ENCODE data around the gene GALNT6.

The GALNT6 gene, protein sequence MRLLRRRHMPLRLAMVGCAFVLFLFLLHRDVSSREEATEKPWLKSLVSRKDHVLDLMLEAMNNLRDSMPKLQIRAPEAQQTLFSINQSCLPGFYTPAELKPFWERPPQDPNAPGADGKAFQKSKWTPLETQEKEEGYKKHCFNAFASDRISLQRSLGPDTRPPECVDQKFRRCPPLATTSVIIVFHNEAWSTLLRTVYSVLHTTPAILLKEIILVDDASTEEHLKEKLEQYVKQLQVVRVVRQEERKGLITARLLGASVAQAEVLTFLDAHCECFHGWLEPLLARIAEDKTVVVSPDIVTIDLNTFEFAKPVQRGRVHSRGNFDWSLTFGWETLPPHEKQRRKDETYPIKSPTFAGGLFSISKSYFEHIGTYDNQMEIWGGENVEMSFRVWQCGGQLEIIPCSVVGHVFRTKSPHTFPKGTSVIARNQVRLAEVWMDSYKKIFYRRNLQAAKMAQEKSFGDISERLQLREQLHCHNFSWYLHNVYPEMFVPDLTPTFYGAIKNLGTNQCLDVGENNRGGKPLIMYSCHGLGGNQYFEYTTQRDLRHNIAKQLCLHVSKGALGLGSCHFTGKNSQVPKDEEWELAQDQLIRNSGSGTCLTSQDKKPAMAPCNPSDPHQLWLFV

GRCh38 chr12:51391283-51392123, at the start of gene GALNT6:
GALNT6 (minus strand) TSS chr12:51391406; CDS start chr12:51379781, 11,625 bp downstream.
- Mint-ChIP-seq H3K27me3 (no peaks in the 10 kb centered on the region), H3K4me1 (peaks cover 74% of the 10 kb centered on the region), H3K36me3 (no peaks in the 10 kb centered on the region), H3K4me3 (peak within 1 kb of the TSS; percentile 94), H3K9me3 (no peaks in the 10 kb centered on the region), H3K27ac (peak within 1 kb of the TSS; percentile 90)
- peak; percentile 81 for ATAC-seq

- Mint-ChIP-seq H3K36me3 (no peaks in the 10 kb centered on the region), H3K27me3 (no peaks in the 10 kb centered on the region), H3K27ac (no peak overlapping the region), H3K4me1 (no peaks in the 10 kb centered on the region), H3K9me3 (no peaks in the 10 kb centered on the region), H3K4me3 (no peak overlapping the region)
- ATAC-seq, result no peak
Observed at GRCh38 chr12:51439330-51439729, 48.1 kb upstream of the GALNT6 start.

DNA sequence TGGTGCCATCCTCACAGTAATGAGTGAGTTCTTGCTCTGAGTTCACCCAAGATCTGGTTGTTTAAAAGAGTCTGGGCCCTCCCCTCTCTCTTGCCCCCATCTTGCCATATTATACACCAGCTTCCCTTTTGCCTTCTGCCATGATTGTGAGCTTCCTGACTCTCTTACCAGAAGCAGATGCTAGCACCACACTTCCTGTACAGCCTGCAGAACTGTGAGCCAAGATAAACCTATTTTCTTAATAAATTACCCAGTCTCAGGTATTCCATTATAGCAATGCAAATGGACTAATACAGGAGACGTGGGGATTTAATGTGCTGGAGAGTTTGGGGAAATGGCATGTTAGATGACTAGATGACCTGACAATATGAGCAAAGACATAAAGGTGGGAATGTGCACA, 46.2 kb upstream of the GALNT6 start:
- H3K9me3 Mint-ChIP-seq, result no peaks in the 10 kb centered on the region
- H3K27ac Mint-ChIP-seq, result no peak overlapping the region
- no peak overlapping the region for H3K4me3 Mint-ChIP-seq
- H3K36me3 Mint-ChIP-seq, result no peaks in the 10 kb centered on the region
- no peak for ATAC-seq
- no peaks in the 10 kb centered on the region for H3K27me3 Mint-ChIP-seq
- no peaks in the 10 kb centered on the region for H3K4me1 Mint-ChIP-seq

DNA sequence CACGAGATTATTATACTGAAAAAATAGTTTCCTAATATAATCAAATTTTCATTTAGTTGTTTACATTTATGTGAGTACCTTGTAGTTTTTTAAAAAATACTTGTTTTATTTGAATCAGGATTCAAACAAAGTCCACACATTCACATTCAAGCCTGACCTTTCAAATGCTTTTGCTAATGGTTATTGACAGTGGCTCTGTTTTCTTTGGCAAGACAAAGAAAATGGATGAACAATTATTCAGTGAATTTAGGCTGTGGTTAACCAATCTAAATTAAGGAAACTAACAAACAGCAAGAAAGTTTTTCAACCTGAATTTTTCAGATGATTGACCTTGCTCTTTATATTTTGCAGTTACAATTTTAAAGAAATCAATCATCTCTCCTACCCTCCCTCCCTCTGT, 43.1 kb upstream of the GALNT6 start:
- Mint-ChIP-seq H3K27me3 (no peaks in the 10 kb centered on the region), H3K36me3 (no peaks in the 10 kb centered on the region), H3K9me3 (no peaks in the 10 kb centered on the region), H3K27ac (no peak overlapping the region), H3K4me1 (peaks cover 8% of the 10 kb centered on the region), H3K4me3 (no peak overlapping the region)
- no peak for ATAC-seq

GRCh38 chr12:51432921-51433320, 41.7 kb upstream of the GALNT6 start:
- peaks cover 9% of the 10 kb centered on the region for H3K4me1 Mint-ChIP-seq
- ATAC-seq, result no peak
- H3K27me3 Mint-ChIP-seq, result no peaks in the 10 kb centered on the region
- no peaks in the 10 kb centered on the region for H3K36me3 Mint-ChIP-seq
- H3K9me3 Mint-ChIP-seq, result no peaks in the 10 kb centered on the region
- no peak overlapping the region for H3K4me3 Mint-ChIP-seq
- no peak overlapping the region for H3K27ac Mint-ChIP-seq

DNA sequence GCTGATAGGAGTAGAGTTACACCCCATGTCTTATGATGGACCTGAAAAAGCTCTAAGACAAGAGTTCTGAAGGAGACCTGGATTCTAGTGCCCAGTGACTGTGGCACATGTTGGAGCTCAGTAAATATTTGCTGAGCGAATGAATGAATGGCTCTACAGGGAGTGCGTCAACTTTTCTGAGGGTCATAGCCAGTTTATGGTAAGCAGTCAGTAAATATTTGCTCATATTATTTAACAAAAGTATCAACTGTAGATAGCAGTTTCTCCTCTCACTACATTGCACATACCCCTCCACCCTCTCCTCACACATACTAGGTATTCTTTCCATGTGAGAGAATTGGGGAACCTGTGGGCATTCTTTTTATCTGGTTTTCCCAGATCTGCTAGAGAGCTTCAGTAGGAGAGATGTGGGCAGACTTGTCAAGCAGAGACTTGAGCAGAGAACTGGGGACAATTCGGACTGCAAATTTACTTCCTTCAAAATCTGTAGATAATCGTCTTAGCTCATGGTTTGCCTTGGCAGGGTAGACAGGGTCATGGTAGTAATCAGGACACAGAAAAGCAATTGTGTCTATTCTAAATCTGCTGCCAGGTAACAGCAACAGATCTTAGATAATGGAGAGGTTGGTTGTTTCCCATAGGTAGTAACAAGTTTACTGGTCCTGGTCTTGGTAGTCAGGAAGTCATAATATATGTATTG, 39.1 kb upstream of the GALNT6 start:
- Mint-ChIP-seq H3K9me3 (no peaks in the 10 kb centered on the region), H3K27me3 (no peaks in the 10 kb centered on the region), H3K4me3 (no peak overlapping the region), H3K27ac (no peak overlapping the region), H3K36me3 (no peaks in the 10 kb centered on the region), H3K4me1 (peaks cover 11% of the 10 kb centered on the region)
- no peak for ATAC-seq

DNA sequence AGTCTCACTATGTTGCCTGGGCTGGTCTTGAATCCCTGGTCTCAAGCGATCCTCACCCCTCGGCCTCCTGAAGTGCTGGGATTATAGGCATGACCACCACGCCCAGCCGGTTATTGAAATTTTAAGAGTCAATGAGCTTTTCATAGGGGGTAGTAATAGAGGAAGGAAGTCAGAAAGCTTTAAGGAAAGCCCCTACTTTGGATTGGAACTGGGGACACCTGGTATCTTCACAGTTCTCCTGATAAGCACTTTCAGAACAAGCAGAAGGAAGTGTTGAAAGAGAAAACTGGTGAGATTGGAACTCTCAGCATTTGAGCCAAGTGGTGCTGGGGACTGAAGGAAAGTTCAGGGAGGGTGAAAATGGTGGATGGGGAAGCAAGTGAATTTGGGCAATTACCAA, 38.5 kb upstream of the GALNT6 start:
- Mint-ChIP-seq H3K27ac (no peak overlapping the region), H3K9me3 (no peaks in the 10 kb centered on the region), H3K27me3 (no peaks in the 10 kb centered on the region), H3K4me3 (no peak overlapping the region), H3K36me3 (no peaks in the 10 kb centered on the region), H3K4me1 (peaks cover 15% of the 10 kb centered on the region)
- no peak for ATAC-seq

GRCh38 chr12:51428256-51428655, 37.0 kb upstream of the GALNT6 start:
- H3K9me3 Mint-ChIP-seq, result no peaks in the 10 kb centered on the region
- H3K27ac Mint-ChIP-seq, result no peak overlapping the region
- H3K4me1 Mint-ChIP-seq, result peaks cover 15% of the 10 kb centered on the region
- ATAC-seq, result no peak
- no peak overlapping the region for H3K4me3 Mint-ChIP-seq
- H3K36me3 Mint-ChIP-seq, result no peaks in the 10 kb centered on the region
- no peaks in the 10 kb centered on the region for H3K27me3 Mint-ChIP-seq

DNA sequence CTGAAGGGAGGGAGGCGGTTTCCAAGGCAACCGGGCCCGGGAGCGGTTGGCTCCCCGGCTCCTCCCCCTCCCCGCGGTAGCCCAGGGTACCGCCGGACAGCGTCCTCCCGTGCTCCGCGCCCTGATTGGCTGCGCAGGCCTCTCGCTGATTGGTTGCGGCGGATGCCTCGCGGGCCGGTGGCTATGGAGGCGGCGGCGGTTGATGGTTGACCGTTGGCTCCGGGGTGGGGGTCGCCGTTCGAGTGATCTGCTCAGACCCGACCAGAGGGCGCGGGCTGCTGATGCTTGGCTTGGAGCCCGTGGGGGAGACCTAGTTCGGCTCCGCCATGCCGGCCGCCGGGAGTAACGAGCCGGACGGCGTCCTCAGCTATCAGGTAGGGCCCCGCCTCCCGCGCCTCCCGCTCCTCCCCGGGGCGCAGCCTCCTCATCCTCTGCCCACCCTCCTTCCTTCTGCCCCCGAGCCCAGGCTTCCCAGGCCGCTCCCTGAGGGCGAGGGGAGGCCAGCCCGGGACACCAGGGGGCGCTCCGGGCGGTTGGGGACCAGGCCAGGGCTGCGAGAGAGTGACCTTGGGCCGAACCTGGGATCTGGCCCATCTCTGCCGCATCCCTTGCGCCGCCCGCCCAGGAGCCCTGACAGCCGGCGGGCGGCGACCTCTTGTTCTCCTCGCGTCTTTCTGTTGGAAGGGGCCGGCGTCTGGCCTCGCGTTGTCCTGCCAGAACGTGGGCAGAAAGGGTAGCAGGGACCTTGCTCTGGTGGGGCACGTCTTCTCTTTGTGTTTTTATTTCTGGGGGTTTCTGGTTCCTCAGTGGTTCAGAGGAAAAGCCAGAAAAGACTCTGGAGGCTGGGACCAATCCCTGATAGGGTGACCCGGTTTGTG, 33.7 kb upstream of the GALNT6 start, which contains the start of gene SLC4A8:
TSS of gene SLC4A8 (plus strand) at position 170 of the 878 bp plus-strand sequence. CDS start at position 327, 157 bp downstream.
- ATAC-seq, result peak; percentile 96
- Mint-ChIP-seq H3K4me1 (peaks cover 13% of the 10 kb centered on the region), H3K36me3 (no peaks in the 10 kb centered on the region), H3K9me3 (no peaks in the 10 kb centered on the region), H3K4me3 (peak within 1 kb of the TSS; percentile 82), H3K27me3 (no peaks in the 10 kb centered on the region), H3K27ac (peak within 1 kb of the TSS; percentile 56)

- Mint-ChIP-seq H3K4me3 (peak overlapping the region; percentile 82), H3K27ac (peak overlapping the region; percentile 56), H3K4me1 (peaks cover 6% of the 10 kb centered on the region), H3K36me3 (no peaks in the 10 kb centered on the region), H3K9me3 (no peaks in the 10 kb centered on the region), H3K27me3 (no peaks in the 10 kb centered on the region)
- ATAC-seq, result no peak
Observed at GRCh38 chr12:51424094-51424661, 33.0 kb upstream of the GALNT6 start.

GRCh38 chr12:51421266-51421884, 30.2 kb upstream of the GALNT6 start:
- Mint-ChIP-seq H3K27me3 (no peaks in the 10 kb centered on the region), H3K9me3 (no peaks in the 10 kb centered on the region), H3K27ac (no peak overlapping the region), H3K36me3 (no peaks in the 10 kb centered on the region), H3K4me3 (no peak overlapping the region), H3K4me1 (peaks cover 6% of the 10 kb centered on the region)
- ATAC-seq, result no peak

DNA sequence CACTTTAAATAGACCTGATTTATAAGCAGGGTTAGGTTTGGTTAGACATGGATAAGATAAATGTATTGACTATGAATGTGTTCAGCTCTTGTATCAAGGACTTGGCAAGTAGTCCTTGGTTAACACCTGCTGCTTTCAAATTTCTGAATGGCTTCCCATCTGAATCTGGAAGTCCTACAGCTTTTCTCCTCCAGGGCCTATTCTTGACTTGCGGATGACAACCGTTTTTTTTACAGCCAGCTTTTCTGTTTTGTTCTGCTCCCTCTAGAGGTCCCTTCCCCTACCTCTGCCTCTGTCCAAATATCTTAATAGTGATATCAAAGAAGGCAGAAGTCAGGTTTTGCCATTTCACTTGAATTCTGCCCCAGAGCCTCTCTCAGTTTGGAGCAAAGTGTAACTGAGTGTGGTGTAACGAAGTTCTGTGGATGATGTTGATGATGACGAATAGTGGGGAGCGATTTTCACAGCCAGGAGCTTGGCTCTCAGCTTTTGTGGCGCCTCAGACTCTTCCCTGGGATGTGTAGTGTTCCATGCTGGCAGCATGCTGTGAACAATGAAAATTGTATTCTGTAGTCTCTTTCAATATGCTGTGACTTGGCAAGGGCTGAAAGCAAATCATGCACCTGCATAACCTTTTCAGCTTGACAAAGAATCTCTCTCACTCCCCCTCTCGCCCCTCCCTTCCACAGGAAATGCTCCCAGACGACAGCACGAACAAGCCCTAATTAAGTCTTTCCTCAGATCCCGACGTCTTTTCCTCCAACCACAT, 28.4 kb upstream of the GALNT6 start:
- H3K36me3 Mint-ChIP-seq, result no peaks in the 10 kb centered on the region
- no peaks in the 10 kb centered on the region for H3K27me3 Mint-ChIP-seq
- ATAC-seq, result no peak
- H3K4me3 Mint-ChIP-seq, result no peak overlapping the region
- H3K4me1 Mint-ChIP-seq, result no peaks in the 10 kb centered on the region
- H3K27ac Mint-ChIP-seq, result no peak overlapping the region
- no peaks in the 10 kb centered on the region for H3K9me3 Mint-ChIP-seq

- no peak for ATAC-seq
- Mint-ChIP-seq H3K27ac (no peak overlapping the region), H3K4me3 (no peak overlapping the region), H3K36me3 (no peaks in the 10 kb centered on the region), H3K27me3 (no peaks in the 10 kb centered on the region), H3K4me1 (peaks cover 6% of the 10 kb centered on the region), H3K9me3 (no peaks in the 10 kb centered on the region)
Observed at GRCh38 chr12:51417826-51418225, 26.6 kb upstream of the GALNT6 start.

All from stimulated activated memory B cell treated with anti-CD40 and anti-IgM and Interleukin-4, amounts not matched to agents 10 μg/mL and 1 μg/mL and 100 μg/mL, for 72 hours (primary cell).